ENCODE measurements around the gene ZNF527. TPM values are rescaled to one million over a fixed set of nuclear protein-coding genes. Genes with fewer than 3 reads are reported as not detected.
"Not testable (repeated sequence)": the region's sequence is repeated elsewhere in the genome, so short reads cannot be mapped to it uniquely, and the experiment has no call there.

Gene ZNF527
- total and polyA plus RNA-seq, 12 donors, result 1.8 to 11.4 (median 6.2) TPM

GRCh38 chr19:37403403-37403802 lies 32.5 kb downstream of the ZNF527 start:
- H3K9me3 ChIP-seq (replicated peaks in 1 of 3), result peaks cover 0 to 55% (median 0%) of the 10 kb centered on the region in 3 donors
- no peaks in the 10 kb centered on the region for H3K36me3 ChIP-seq (replicated peaks in 1 of 2)
- no peak for DNase-seq
- TF ChIP-seq POLR2A (IDR thresholded peaks at IDR 0.05) (no peak), CTCF (IDR thresholded peaks at IDR 0.05) (no peak)
- H3K4me1 ChIP-seq (replicated peaks in 1 of 2), result no peaks in the 10 kb centered on the region
- 46 to 76% (median 51%) methylated on average over 20 to 34 of the region's 34 CpGs for WGBS, 4 donors
- H3K27ac ChIP-seq, result no peak overlapping the region
- intact Hi-C loops (cut with DNase I), result no loop called here
- no peaks in the 10 kb centered on the region for H3K27me3 ChIP-seq
- H3K4me3 ChIP-seq, result no peak overlapping the region

GRCh38 chr19:37406140-37406846 lies 35.4 kb downstream of the ZNF527 start:
- H3K4me3 ChIP-seq; H3K4me1 ChIP-seq (replicated peaks in 1 of 2); H3K27me3 ChIP-seq; intact Hi-C loops (cut with DNase I); DNase-seq; H3K27ac ChIP-seq; H3K36me3 ChIP-seq (replicated peaks in 1 of 2): not testable (repeated sequence)
- 76 to 91% (median 86%) methylated on average over 5 to 6 of the region's 6 CpGs for WGBS, 4 donors
- H3K9me3 ChIP-seq (replicated peaks in 1 of 3), result peaks cover 0 to 65% (median 18%) of the 10 kb centered on the region in 3 donors

- DNase-seq, result no peak
- Histone ChIP-seq H3K36me3 (replicated peaks in 1 of 2) (no peaks in the 10 kb centered on the region), H3K4me1 (replicated peaks in 1 of 2) (no peaks in the 10 kb centered on the region), H3K9me3 (replicated peaks in 1 of 3) (peaks cover 16 to 95% (median 53%) of the 10 kb centered on the region in 3 donors), H3K4me3 (peak overlapping the region in 1 of 4 donors; percentile 20), H3K27me3 (no peaks in the 10 kb centered on the region), H3K27ac (no peak overlapping the region)
- intact Hi-C loops (cut with DNase I), result no loop called here
- TF ChIP-seq CTCF (IDR thresholded peaks at IDR 0.05) (no peak), POLR2A (IDR thresholded peaks at IDR 0.05) (no peak)
- 89 to 100% (median 98%) methylated on average over 2 of the region's 2 CpGs for WGBS, 4 donors
Measured at GRCh38 chr19:37412700-37413099, 41.8 kb downstream of the ZNF527 start.

GRCh38 chr19:37413313-37414084 lies 42.6 kb downstream of the ZNF527 start:
- peaks cover 16 to 92% (median 53%) of the 10 kb centered on the region in 3 donors for H3K9me3 ChIP-seq (replicated peaks in 1 of 3)
- no peaks in the 10 kb centered on the region for H3K4me1 ChIP-seq (replicated peaks in 1 of 2)
- DNase-seq, result no peak
- TF ChIP-seq POLR2A (IDR thresholded peaks at IDR 0.05) (no peak), CTCF (IDR thresholded peaks at IDR 0.05) (no peak)
- no peaks in the 10 kb centered on the region for H3K36me3 ChIP-seq (replicated peaks in 1 of 2)
- intact Hi-C loops (cut with DNase I), result no loop called here
- H3K27ac ChIP-seq, result no peak overlapping the region
- peak overlapping the region in 1 of 4 donors; percentile 20 for H3K4me3 ChIP-seq
- no peaks in the 10 kb centered on the region for H3K27me3 ChIP-seq
- WGBS, 4 donors, result 88 to 95% (median 92%) methylated on average over 1 of the region's 1 CpG

Other genes starting within 250 kb of the ZNF527 start
- gene ZNF585A, start 198.4 kb upstream of the ZNF527 start, total RNA-seq, result 10 to 100 TPM in 7 of 9 donors, 1 to 10 TPM in 2; 8.1 to 39.4 (median 16.0) TPM
- 10 to 100 TPM; 15.8 to 23.0 (median 18.7) TPM for gene ZNF585A, start 198.4 kb upstream of the ZNF527 start, polyA plus RNA-seq
- gene ZNF585B, start 160.6 kb upstream of the ZNF527 start, total RNA-seq, result 10 to 100 TPM; 11.4 to 25.7 (median 17.2) TPM
- gene ZNF585B, start 160.6 kb upstream of the ZNF527 start, polyA plus RNA-seq, result 1 to 10 TPM; 7.6 to 9.5 (median 8.7) TPM
- 10 to 100 TPM in 2 of 9 donors, 1 to 10 TPM in 7; 4.4 to 11.1 (median 9.4) TPM for gene ZNF383, start 152.9 kb upstream of the ZNF527 start, total RNA-seq
- gene ZNF383, start 152.9 kb upstream of the ZNF527 start, polyA plus RNA-seq, result 1 to 10 TPM; 5.6 to 6.8 (median 6.4) TPM
- 10 to 100 TPM in 2 of 9 donors, 1 to 10 TPM in 7; 6.1 to 36.6 (median 8.5) TPM for gene ZNF569, start 96.3 kb downstream of the ZNF527 start, total RNA-seq
- gene ZNF569, start 96.3 kb downstream of the ZNF527 start, polyA plus RNA-seq, result 10 to 100 TPM in 1 of 3 donors, 1 to 10 TPM in 2; 2.3 to 13.0 (median 4.4) TPM
- 10 to 100 TPM in 1 of 9 donors, 1 to 10 TPM in 8; 5.1 to 11.6 (median 7.3) TPM for gene ZNF570, start 98.3 kb downstream of the ZNF527 start, total RNA-seq
- gene ZNF570, start 98.3 kb downstream of the ZNF527 start, polyA plus RNA-seq, result 1 to 10 TPM; 1.4 to 6.6 (median 2.6) TPM
- gene ZNF793, start 135.8 kb downstream of the ZNF527 start, total RNA-seq, result 10 to 100 TPM in 1 of 9 donors, 1 to 10 TPM in 8; 1.6 to 10.7 (median 6.0) TPM
- gene ZNF793, start 135.8 kb downstream of the ZNF527 start, polyA plus RNA-seq, result 1 to 10 TPM; 3.2 to 8.4 (median 6.1) TPM
- 10 to 100 TPM in 2 of 9 donors, 1 to 10 TPM in 7; 1.9 to 11.4 (median 6.4) TPM for gene ZNF571, start 223.7 kb downstream of the ZNF527 start, total RNA-seq
- gene ZNF571, start 223.7 kb downstream of the ZNF527 start, polyA plus RNA-seq, result 1 to 10 TPM; 5.6 to 8.8 (median 6.2) TPM
- gene ZNF540, start 223.8 kb downstream of the ZNF527 start, total RNA-seq, result 1 to 10 TPM; 2.3 to 7.2 (median 5.0) TPM
- gene ZNF540, start 223.8 kb downstream of the ZNF527 start, polyA plus RNA-seq, result 10 to 100 TPM in 1 of 3 donors, 1 to 10 TPM in 2; 5.5 to 19.2 (median 5.8) TPM